NCI-H2107 (cell line): ENCODE results near the gene RNF224.
"Not testable (repeated sequence)": the region's sequence is repeated elsewhere in the genome, so short reads cannot be mapped to it uniquely, and the experiment has no call there.

Experiments used
- DNase-seq: peaks from one replicate; lab custom pipeline; 2025; lab: John Stamatoyannopoulos, UW

The RNF224 gene

DNA sequence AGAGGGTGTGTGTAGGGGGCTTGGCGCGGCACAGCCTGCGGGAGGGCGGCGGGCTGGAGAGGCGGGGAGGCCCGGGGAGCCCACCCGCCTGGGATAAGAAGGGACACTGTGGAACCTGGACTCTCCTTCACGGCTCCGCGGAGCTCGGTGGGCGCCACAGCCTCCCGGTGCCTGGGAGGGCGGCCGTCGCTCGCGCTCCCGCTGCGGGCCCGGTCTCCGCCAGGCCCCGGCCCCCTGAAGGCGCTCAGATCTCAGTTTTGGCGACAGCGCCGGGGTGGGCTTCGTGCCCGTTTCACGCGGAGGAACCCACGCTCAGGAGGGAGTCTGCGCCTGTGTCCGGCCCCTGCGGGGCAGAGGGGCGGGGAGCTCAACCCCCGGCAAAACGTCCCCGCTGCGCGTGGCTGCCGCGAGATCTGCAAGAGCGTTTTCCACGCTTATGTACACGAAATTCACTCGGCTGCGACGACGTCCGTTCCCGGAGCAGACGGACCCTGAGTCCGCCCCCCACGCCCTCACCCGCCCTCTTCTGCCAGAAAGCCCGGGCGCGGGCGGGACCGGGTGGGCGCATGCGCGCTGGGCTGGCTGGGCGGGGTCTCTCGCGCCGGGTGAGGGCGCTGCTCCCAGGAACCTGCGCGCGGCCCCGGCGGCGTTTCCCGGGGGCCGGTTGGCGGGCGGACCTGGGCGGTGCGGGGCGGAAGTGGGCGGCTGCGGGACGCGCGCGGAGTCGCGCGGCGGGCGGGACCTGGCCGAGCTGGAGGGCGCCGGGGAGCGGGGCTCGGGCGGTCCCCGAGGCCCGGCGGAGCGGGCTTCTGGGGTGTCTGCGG is 27.5 kb downstream of the RNF224 start, which contains the start of gene NELFB:
TSS of gene NELFB (plus strand) at position 704 of the 824 bp plus-strand sequence.
- peak; percentile 90 for DNase-seq

- DNase-seq = no peak
Observed at GRCh38 chr9:137255448-137256114, 28.3 kb downstream of the RNF224 start.

DNA sequence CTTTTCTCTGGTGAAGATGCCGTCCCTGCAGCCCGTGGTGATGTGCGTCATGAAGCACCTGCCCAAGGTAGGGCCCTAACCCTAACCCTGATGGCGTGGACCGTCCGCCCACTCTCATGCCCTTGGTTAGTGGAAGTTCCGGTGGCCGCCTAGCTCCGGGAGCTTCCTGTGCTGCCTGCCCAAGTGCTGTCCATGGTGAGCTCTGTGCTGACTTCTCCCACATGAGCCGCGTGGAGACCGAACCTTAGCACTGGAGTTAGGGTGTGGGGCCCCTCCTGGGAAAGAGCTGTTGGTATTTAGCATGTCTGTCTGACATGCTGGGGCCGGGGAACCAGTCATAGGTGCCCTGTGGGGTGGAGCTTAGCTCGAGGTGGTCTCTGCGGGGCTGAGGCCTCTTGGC is 29.1 kb downstream of the RNF224 start:
- DNase-seq = no peak

GRCh38 chr9:137256856-137257255 is 29.6 kb downstream of the RNF224 start:
- DNase-seq = no peak

- not testable (repeated sequence) for DNase-seq
Observed at GRCh38 chr9:137262173-137262908, 35.0 kb downstream of the RNF224 start.

DNA sequence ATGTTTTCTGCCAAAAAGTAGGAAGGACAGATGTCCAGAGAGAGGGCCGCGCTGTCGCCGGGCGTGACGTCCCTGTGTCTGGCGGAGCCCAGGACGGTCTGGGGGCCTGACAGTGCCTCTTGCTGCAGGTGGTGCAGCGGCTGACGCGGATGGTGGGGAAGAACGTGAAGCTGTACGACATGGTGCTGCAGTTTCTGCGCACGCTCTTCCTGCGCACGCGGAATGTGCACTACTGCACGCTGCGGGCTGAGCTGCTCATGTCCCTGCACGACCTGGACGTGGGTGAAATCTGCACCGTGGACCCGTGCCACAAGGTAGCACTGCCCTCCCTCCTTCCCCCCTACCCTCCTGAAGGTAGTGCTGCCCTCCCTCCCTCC is 35.6 kb downstream of the RNF224 start:
- no peak for DNase-seq

GRCh38 chr9:137263506-137263905 is 36.2 kb downstream of the RNF224 start:
- DNase-seq = no peak

DNA sequence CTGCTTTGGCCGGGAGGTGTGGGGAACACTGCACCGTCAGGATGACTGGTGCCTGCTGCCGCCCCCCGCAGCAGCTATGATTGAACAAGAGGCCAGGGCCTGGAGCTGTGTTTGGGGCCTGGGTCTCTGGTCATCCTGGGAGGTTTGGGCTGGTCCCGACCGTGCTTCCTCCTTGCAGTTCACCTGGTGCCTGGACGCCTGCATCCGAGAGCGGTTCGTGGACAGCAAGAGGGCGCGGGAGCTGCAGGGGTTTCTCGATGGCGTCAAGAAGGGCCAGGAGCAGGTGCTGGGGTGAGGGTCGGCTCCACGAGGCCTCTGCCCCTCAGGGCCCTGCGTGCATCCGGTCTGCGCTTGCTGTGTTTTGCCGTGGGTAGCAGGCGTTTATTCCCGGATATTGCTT is 36.8 kb downstream of the RNF224 start:
- no peak for DNase-seq

GRCh38 chr9:137265496-137266161 is 38.3 kb downstream of the RNF224 start:
- DNase-seq = no peak

DNA sequence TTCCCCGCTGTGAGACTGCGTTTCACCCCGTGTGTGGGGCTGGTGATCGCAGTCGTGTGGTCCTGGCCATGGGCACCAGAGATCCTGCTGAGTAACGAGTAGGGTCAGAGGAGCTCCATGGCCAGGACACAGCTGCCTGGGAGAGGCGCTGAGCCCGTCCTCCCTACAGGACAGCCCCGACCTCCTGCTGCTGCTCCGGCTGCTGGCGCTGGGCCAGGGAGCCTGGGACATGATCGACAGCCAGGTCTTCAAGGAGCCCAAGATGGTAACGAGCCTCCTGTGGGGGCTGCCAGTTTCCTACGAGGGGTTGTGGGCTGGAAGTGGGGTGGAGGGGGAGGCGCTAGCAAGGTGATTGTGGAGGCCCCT is 38.8 kb downstream of the RNF224 start:
- DNase-seq = no peak

- DNase-seq = no peak
Observed at GRCh38 chr9:137266585-137267453, 39.5 kb downstream of the RNF224 start.

DNA sequence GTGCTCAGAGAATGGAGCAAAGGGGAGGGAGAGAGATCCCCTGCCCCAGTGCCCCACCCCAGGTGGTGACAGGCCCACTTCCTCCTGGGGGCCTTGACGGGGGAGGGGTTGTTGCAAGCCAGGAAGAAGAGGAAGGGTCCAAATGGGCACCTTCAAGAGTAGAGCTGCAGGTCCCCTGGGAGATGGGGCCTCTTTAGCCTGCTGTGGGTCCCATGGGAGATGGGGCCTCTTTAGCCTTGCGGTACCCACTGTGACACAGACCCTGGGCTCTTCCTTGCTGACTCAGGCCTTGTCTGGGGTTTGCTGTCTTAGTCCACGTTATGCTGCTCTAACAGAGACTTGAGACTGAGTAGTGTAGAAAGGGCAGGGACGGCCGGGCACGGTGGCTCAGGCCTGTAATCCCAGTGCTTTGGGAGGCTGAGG is 40.6 kb downstream of the RNF224 start:
- no peak for DNase-seq

- no peak for DNase-seq
Observed at GRCh38 chr9:137268538-137269201, 41.4 kb downstream of the RNF224 start.

DNA sequence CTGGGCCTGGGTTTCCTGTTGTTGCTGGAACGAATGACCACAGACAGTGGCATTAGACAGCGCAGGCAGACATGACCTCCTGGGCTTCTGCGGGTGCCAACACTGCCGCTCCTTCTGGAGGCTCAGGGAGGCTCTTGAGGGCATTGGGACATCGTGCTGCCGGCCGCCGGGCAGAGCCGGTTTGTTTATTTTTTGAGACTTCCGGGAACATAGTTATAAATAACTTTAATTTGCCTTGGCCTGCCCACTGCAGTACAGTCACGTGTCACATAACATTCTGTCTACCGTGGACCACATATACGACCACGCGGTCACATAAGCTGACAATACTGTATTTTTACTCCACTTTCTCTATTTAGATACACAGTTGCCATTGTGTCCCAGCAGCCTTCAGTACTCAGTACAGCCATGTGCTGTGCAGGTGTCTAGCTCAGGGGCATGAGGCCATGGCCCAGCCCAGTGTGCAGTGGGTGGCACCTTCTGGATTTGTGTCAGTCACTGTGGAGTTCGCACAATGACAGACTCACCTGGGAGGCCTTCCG is 42.0 kb downstream of the RNF224 start:
- no peak for DNase-seq

- DNase-seq = no peak
Observed at GRCh38 chr9:137270929-137271695, 43.8 kb downstream of the RNF224 start.

DNA sequence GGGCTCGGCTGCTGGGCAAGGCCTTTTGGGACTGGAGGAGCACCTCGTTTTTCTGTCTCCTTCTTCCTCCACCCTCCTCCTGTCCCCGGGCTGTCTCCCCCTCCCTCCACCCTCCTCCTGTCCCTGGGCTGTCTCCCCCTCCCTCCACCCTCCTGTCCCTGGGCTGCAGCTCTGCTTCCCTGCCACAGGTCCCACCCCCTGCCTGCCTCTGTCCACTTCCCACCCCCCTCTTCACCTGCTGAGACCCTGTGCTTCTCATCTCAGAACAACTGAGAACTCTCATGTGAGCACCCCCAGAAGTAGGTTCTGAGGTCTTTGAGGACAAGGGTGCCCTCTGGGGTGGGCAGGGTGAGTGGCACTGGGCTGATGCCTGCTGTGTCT is 44.4 kb downstream of the RNF224 start:
- DNase-seq = no peak

- DNase-seq = no peak
Observed at GRCh38 chr9:137272241-137273094, 45.2 kb downstream of the RNF224 start.

DNA sequence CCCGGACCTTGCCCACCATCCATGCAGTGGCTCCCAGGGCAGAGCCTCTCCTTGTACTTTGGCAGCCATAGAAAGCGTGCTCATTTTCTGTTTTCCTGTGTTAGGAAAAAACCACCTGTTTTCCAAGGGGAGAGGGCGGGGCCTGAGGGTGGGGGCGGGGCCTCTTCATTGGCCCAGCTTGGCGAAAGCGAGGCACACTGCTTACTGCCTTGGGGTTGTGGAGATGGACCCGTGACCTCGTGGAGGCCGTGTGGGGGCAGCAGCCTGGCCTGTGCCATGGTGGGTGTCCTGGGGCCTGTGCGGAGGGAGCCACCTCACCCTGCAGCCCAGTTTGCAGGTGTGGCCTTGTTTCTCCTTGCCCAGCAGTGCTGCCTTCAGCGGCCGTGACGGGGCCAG is 45.8 kb downstream of the RNF224 start:
- DNase-seq = no peak
